ENCODE results near the gene ADIPOR2. TPM values are rescaled to one million over a fixed set of nuclear protein-coding genes. Genes with fewer than 3 reads are reported as not detected.

The ADIPOR2 gene
- total RNA-seq, 1 experiment from 2014 or later, result 23.0 TPM

GRCh38 chr12:1819050-1819449, 128.2 kb downstream of the ADIPOR2 start:
- no peaks in the 10 kb centered on the region for H3K36me3 ChIP-seq (replicated peaks; ENCODE audit: control insufficient read depth, insufficient read depth, low read length)
- peaks cover 28% of the 10 kb centered on the region for H3K27me3 ChIP-seq (ENCODE audit: control insufficient read depth, insufficient read depth, low read length)
- DNase-seq, result no peak
- H3K4me3 ChIP-seq (ENCODE audit: insufficient read depth, low read depth, low read length), result no peak overlapping the region

GRCh38 chr12:1819571-1819970, 128.7 kb downstream of the ADIPOR2 start:
- Histone ChIP-seq H3K4me3 (ENCODE audit: insufficient read depth, low read depth, low read length) (no peak overlapping the region), H3K36me3 (replicated peaks; ENCODE audit: control insufficient read depth, insufficient read depth, low read length) (no peaks in the 10 kb centered on the region), H3K27me3 (ENCODE audit: control insufficient read depth, insufficient read depth, low read length) (peaks cover 28% of the 10 kb centered on the region)
- no peak for DNase-seq

GRCh38 chr12:1820191-1820895, 129.5 kb downstream of the ADIPOR2 start, which contains the start of gene LRTM2:
Gene LRTM2, plus strand, starts transcription at chr12:1820565. Its CDS starts 7,584 bp downstream, at chr12:1828149.
- DNase-seq, result no peak
- Histone ChIP-seq H3K27me3 (ENCODE audit: control insufficient read depth, insufficient read depth, low read length) (peaks cover 28% of the 10 kb centered on the region), H3K36me3 (replicated peaks; ENCODE audit: control insufficient read depth, insufficient read depth, low read length) (no peaks in the 10 kb centered on the region), H3K4me3 (ENCODE audit: insufficient read depth, low read depth, low read length) (peak within 1 kb of the TSS; percentile 28; the same call in 1 of the 2 replicates)

GRCh38 chr12:1820896-1821291, 130.0 kb downstream of the ADIPOR2 start:
- Histone ChIP-seq H3K36me3 (replicated peaks; ENCODE audit: control insufficient read depth, insufficient read depth, low read length) (no peaks in the 10 kb centered on the region), H3K4me3 (ENCODE audit: insufficient read depth, low read depth, low read length) (no peak overlapping the region), H3K27me3 (ENCODE audit: control insufficient read depth, insufficient read depth, low read length) (peaks cover 28% of the 10 kb centered on the region)
- no peak for DNase-seq

GRCh38 chr12:1821805-1822204, 130.9 kb downstream of the ADIPOR2 start:
- peaks cover 28% of the 10 kb centered on the region for H3K27me3 ChIP-seq (ENCODE audit: control insufficient read depth, insufficient read depth, low read length)
- no peak for DNase-seq
- H3K4me3 ChIP-seq (ENCODE audit: insufficient read depth, low read depth, low read length), result no peak overlapping the region
- no peaks in the 10 kb centered on the region for H3K36me3 ChIP-seq (replicated peaks; ENCODE audit: control insufficient read depth, insufficient read depth, low read length)

GRCh38 chr12:1822699-1823098, 131.8 kb downstream of the ADIPOR2 start:
- no peak for DNase-seq
- H3K4me3 ChIP-seq (ENCODE audit: insufficient read depth, low read depth, low read length), result no peak overlapping the region
- H3K36me3 ChIP-seq (replicated peaks; ENCODE audit: control insufficient read depth, insufficient read depth, low read length), result no peaks in the 10 kb centered on the region
- H3K27me3 ChIP-seq (ENCODE audit: control insufficient read depth, insufficient read depth, low read length), result peaks cover 28% of the 10 kb centered on the region

GRCh38 chr12:1823237-1823636, 132.4 kb downstream of the ADIPOR2 start:
- DNase-seq, result no peak
- Histone ChIP-seq H3K27me3 (ENCODE audit: control insufficient read depth, insufficient read depth, low read length) (peaks cover 28% of the 10 kb centered on the region), H3K4me3 (ENCODE audit: insufficient read depth, low read depth, low read length) (no peak overlapping the region), H3K36me3 (replicated peaks; ENCODE audit: control insufficient read depth, insufficient read depth, low read length) (no peaks in the 10 kb centered on the region)

- Histone ChIP-seq H3K4me3 (ENCODE audit: insufficient read depth, low read depth, low read length) (no peak overlapping the region), H3K36me3 (replicated peaks; ENCODE audit: control insufficient read depth, insufficient read depth, low read length) (no peaks in the 10 kb centered on the region), H3K27me3 (ENCODE audit: control insufficient read depth, insufficient read depth, low read length) (peaks cover 15% of the 10 kb centered on the region)
- no peak for DNase-seq
Measured at GRCh38 chr12:1825382-1826102, 134.7 kb downstream of the ADIPOR2 start.

GRCh38 chr12:1826401-1826800, 135.5 kb downstream of the ADIPOR2 start:
- Histone ChIP-seq H3K36me3 (replicated peaks; ENCODE audit: control insufficient read depth, insufficient read depth, low read length) (no peaks in the 10 kb centered on the region), H3K27me3 (ENCODE audit: control insufficient read depth, insufficient read depth, low read length) (peaks cover 6% of the 10 kb centered on the region), H3K4me3 (ENCODE audit: insufficient read depth, low read depth, low read length) (no peak overlapping the region)
- no peak for DNase-seq

GRCh38 chr12:1826867-1827705, 136.2 kb downstream of the ADIPOR2 start:
- Histone ChIP-seq H3K36me3 (replicated peaks; ENCODE audit: control insufficient read depth, insufficient read depth, low read length) (no peaks in the 10 kb centered on the region), H3K27me3 (ENCODE audit: control insufficient read depth, insufficient read depth, low read length) (peaks cover 2% of the 10 kb centered on the region), H3K4me3 (ENCODE audit: insufficient read depth, low read depth, low read length) (no peak overlapping the region)
- DNase-seq, result no peak

- no peak for DNase-seq
- Histone ChIP-seq H3K4me3 (ENCODE audit: insufficient read depth, low read depth, low read length) (no peak overlapping the region), H3K36me3 (replicated peaks; ENCODE audit: control insufficient read depth, insufficient read depth, low read length) (no peaks in the 10 kb centered on the region), H3K27me3 (ENCODE audit: control insufficient read depth, insufficient read depth, low read length) (no peaks in the 10 kb centered on the region; the same call in 1 of the 2 replicates)
Measured at GRCh38 chr12:1827826-1828805, 137.2 kb downstream of the ADIPOR2 start.

- no peak for DNase-seq
- Histone ChIP-seq H3K36me3 (replicated peaks; ENCODE audit: control insufficient read depth, insufficient read depth, low read length) (no peaks in the 10 kb centered on the region), H3K27me3 (ENCODE audit: control insufficient read depth, insufficient read depth, low read length) (no peaks in the 10 kb centered on the region; the same call in 1 of the 2 replicates), H3K4me3 (ENCODE audit: insufficient read depth, low read depth, low read length) (no peak overlapping the region)
Measured at GRCh38 chr12:1828856-1829255, 138.0 kb downstream of the ADIPOR2 start.

GRCh38 chr12:1829306-1829900, 138.5 kb downstream of the ADIPOR2 start:
- Histone ChIP-seq H3K4me3 (ENCODE audit: insufficient read depth, low read depth, low read length) (no peak overlapping the region), H3K36me3 (replicated peaks; ENCODE audit: control insufficient read depth, insufficient read depth, low read length) (no peaks in the 10 kb centered on the region), H3K27me3 (ENCODE audit: control insufficient read depth, insufficient read depth, low read length) (no peaks in the 10 kb centered on the region; the same call in 1 of the 2 replicates)
- DNase-seq, result no peak
